ENCODE data around the gene NGDN. TPM values are rescaled to one million over a fixed set of nuclear protein-coding genes. Genes with fewer than 3 reads are reported as not detected.

The NGDN gene
- total RNA-seq, 1 experiment from 2014 or later, result 24.7 TPM

DNA sequence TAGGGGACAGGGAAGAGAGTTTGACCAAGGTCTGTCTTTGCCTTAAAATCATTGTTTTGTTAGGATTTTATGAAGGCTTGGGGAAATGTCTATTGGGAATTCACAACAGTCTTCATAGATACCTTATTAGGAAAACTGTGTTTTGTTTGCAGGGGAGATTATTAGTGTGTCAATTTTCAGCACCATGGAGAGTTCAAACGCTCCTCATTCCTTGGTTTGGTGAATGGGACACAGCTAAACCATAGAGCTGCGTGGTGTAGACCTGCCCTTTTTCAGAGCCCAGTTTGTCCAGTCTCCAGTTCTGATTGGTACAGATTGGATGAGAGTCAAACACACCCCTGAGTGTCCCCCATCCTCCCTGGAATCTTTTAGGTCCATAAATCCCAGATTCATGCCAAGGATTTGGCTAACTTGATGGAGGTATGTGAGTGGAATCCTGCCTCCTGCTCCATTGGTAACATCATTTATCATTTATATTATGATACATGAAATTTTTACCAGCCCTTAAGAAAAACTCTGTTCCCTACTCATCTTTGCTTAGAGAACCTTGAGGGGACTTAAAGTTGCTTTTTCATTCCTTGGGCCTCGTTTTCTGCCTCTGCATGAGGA is 12.0 kb downstream of the NGDN start:
- DNase-seq (ENCODE audit: low read depth, low spot score) (no peak), ATAC-seq (no peak)
- POLR2A ChIA-PET, result no interaction called here
- no peaks in the 10 kb centered on the region for H3K9me3 ChIP-seq (ENCODE audit: control insufficient read depth, insufficient read depth, low read depth, low read length)
- H3K27me3 ChIP-seq (ENCODE audit: control insufficient read depth, insufficient read depth, low read length), result no peaks in the 10 kb centered on the region
- CTCF ChIA-PET, result no interaction called here
- no TSS peak for BruUV-seq (replicated peaks)
- H3K36me3 ChIP-seq (ENCODE audit: control insufficient read depth, insufficient read depth, low read length), result peaks cover 15% of the 10 kb centered on the region
- in situ Hi-C loops (cut with HindIII; ENCODE audit: low pct_unique_long_range_greater_than_20kb, low sequenced_read_pairs), result no loop called here
- no peaks in the 10 kb centered on the region for H3K4me1 ChIP-seq (ENCODE audit: control insufficient read depth, insufficient read depth, low read length)
- intact Hi-C loops (cut with micrococcal nuclease; ENCODE audit: unreplicated experiment), result no loop called here
- no peak overlapping the region for H3K4me3 ChIP-seq (ENCODE audit: low read depth in 2 of 2, low read length in 2 of 2)
- no peak overlapping the region for H3K27ac ChIP-seq (ENCODE audit: low read length)
- TF ChIP-seq, protein P1, sequence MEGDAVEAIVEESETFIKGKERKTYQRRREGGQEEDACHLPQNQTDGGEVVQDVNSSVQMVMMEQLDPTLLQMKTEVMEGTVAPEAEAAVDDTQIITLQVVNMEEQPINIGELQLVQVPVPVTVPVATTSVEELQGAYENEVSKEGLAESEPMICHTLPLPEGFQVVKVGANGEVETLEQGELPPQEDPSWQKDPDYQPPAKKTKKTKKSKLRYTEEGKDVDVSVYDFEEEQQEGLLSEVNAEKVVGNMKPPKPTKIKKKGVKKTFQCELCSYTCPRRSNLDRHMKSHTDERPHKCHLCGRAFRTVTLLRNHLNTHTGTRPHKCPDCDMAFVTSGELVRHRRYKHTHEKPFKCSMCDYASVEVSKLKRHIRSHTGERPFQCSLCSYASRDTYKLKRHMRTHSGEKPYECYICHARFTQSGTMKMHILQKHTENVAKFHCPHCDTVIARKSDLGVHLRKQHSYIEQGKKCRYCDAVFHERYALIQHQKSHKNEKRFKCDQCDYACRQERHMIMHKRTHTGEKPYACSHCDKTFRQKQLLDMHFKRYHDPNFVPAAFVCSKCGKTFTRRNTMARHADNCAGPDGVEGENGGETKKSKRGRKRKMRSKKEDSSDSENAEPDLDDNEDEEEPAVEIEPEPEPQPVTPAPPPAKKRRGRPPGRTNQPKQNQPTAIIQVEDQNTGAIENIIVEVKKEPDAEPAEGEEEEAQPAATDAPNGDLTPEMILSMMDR (IDR thresholded peaks at IDR 0.05), result no peak
- TF ChIP-seq SIN3A (IDR thresholded peaks at IDR 0.05; ENCODE audit: borderline replicate concordance, insufficient read depth, low read depth, low read length) (no peak), TCF7L2 (IDR thresholded peaks at IDR 0.05; ENCODE audit: low read depth, low read length) (no peak), POLR2AphosphoS5 (IDR thresholded peaks at IDR 0.05; ENCODE audit: low read depth, low read length) (no peak)
- TF ChIP-seq, protein P2, sequence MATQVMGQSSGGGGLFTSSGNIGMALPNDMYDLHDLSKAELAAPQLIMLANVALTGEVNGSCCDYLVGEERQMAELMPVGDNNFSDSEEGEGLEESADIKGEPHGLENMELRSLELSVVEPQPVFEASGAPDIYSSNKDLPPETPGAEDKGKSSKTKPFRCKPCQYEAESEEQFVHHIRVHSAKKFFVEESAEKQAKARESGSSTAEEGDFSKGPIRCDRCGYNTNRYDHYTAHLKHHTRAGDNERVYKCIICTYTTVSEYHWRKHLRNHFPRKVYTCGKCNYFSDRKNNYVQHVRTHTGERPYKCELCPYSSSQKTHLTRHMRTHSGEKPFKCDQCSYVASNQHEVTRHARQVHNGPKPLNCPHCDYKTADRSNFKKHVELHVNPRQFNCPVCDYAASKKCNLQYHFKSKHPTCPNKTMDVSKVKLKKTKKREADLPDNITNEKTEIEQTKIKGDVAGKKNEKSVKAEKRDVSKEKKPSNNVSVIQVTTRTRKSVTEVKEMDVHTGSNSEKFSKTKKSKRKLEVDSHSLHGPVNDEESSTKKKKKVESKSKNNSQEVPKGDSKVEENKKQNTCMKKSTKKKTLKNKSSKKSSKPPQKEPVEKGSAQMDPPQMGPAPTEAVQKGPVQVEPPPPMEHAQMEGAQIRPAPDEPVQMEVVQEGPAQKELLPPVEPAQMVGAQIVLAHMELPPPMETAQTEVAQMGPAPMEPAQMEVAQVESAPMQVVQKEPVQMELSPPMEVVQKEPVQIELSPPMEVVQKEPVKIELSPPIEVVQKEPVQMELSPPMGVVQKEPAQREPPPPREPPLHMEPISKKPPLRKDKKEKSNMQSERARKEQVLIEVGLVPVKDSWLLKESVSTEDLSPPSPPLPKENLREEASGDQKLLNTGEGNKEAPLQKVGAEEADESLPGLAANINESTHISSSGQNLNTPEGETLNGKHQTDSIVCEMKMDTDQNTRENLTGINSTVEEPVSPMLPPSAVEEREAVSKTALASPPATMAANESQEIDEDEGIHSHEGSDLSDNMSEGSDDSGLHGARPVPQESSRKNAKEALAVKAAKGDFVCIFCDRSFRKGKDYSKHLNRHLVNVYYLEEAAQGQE (IDR thresholded peaks at IDR 0.05; ENCODE audit: insufficient read depth in 1 of 2, low read depth in 2 of 2, low read length in 1 of 2), result peak; percentile 83 to 84

DNA sequence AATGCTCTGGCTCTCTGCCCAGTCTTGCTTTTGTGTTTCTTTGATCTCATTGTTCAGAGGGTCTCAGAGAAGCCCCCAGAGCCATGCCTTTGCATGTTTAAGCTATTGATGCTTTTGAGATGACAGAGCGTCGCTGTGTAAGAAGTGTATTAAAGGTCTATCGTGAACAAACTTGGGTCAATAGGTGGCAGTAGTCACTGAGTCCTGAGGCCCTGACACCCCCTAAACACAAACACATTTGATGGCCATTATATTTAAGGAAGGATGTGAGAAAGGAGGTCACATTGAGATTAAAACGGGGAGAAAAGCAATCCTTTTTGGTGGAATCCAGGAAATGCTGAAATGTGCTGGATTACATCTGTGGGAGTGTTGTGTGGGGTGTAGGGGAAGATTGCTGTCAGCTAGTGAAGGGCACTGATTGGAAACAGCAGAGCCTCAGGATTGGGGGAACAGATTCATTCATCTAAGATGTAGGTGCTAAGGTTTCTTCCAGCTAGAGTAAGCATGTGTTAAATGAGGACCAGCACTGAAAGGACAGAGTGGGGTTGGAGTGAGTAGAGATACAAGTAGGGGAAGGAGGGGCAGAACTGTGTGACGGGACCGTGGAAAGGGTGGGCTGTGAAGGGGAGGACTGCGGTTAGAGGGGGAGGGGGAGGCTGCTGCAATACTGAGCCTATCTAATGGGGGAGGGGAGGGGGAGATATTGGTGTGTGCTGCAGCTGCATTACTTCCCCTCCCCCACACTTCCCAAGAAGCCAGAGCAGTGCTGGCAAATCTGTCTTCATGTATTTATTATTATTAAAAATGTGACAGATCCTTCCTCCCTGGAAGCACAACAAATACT is 12.7 kb downstream of the NGDN start:
- Histone ChIP-seq H3K27ac (ENCODE audit: low read length) (no peak overlapping the region), H3K9me3 (ENCODE audit: control insufficient read depth, insufficient read depth, low read depth, low read length) (no peaks in the 10 kb centered on the region), H3K4me1 (ENCODE audit: control insufficient read depth, insufficient read depth, low read length) (no peaks in the 10 kb centered on the region), H3K36me3 (ENCODE audit: control insufficient read depth, insufficient read depth, low read length) (peaks cover 13% of the 10 kb centered on the region), H3K27me3 (ENCODE audit: control insufficient read depth, insufficient read depth, low read length) (no peaks in the 10 kb centered on the region), H3K4me3 (ENCODE audit: low read depth in 2 of 2, low read length in 2 of 2) (no peak overlapping the region)
- no TSS peak for BruUV-seq (replicated peaks)
- ChIA-PET CTCF (no interaction called here), POLR2A (no interaction called here)
- intact Hi-C loops (cut with micrococcal nuclease; ENCODE audit: unreplicated experiment) (no loop called here), in situ Hi-C loops (cut with HindIII; ENCODE audit: low pct_unique_long_range_greater_than_20kb, low sequenced_read_pairs) (no loop called here)
- ATAC-seq, result no peak
- TF ChIP-seq, protein P1 (IDR thresholded peaks at IDR 0.05), result peak; percentile 30
- no peak for TF ChIP-seq POLR2AphosphoS5 (IDR thresholded peaks at IDR 0.05; ENCODE audit: low read depth, low read length)
- DNase-seq (ENCODE audit: low read depth, low spot score), result no peak

Data from Panc1 (cell line).